A673 (cell line): ENCODE results near the gene SF3A1.

Experiments
- EZH2 ChIP-seq: fragments of 200-600 bp; sonication (generic); IDR thresholded peaks from 2 replicates; pipeline ENCODE4 v1.6.1; 2017; ENCODE audit warnings: borderline replicate concordance, low read depth, mild to moderate bottlenecking, mixed read lengths, antibody characterized with exemption, low read length; ENCODE audit not compliant: poor library complexity, severe bottlenecking
- TF ChIP-seq, protein P1 (sequence below): fragments of 300-800, 200-600 bp; sonication (generic); conservative IDR thresholded peaks from 2 replicates; pipeline ENCODE4 v1.5.1; 2017; ENCODE audit warnings: low read depth, mild to moderate bottlenecking, antibody characterized with exemption, low read length, moderate library complexity, mixed read lengths

DNA sequence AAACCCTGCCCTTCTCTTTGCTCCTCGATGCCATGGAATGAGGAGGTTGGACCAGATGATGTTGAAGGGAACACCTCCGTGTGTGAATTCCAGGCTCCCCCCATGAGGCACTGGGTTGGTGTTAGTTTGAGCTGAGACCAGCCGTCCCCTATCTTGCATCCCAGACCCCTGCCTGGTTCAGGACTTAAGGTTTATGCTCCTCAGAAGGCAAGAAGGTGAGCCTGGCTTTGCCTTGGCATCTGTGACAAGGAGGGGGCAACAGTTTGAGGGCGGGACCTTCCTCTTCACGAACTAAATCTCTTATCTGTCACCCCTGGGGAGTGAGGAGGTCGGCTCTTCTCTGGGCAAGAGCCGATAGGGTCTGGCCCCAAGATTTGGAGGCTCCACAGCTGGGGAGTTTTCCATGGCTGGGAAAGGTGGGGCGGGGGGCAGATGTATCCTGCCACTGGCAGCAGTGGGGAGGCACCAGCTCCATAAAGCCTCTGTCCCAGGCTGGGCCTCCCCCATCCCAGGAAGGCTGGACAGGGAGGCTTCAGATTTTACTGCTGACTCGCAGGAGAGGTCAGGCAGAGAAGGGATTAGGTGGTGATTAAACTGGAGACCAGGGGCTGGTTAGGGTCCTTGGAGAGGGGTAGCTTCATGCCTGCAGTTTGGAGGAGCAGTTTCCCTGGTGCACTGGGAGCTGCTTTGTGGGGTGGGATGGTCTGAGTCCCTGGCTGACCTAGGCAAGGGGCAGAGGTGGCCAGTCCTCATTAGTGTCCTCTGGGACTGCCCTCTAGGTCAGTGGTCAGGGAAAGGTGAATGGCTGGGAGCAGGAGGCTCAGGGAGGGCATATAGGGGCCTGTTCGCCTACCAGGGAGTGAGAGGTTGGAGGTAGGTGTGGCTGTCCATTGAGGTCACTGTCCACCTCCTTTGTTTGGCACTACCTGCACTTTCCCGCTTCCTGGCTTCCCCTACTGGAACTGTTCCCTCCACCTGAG is 41.3 kb upstream of the SF3A1 start:
- TF ChIP-seq, protein P1, sequence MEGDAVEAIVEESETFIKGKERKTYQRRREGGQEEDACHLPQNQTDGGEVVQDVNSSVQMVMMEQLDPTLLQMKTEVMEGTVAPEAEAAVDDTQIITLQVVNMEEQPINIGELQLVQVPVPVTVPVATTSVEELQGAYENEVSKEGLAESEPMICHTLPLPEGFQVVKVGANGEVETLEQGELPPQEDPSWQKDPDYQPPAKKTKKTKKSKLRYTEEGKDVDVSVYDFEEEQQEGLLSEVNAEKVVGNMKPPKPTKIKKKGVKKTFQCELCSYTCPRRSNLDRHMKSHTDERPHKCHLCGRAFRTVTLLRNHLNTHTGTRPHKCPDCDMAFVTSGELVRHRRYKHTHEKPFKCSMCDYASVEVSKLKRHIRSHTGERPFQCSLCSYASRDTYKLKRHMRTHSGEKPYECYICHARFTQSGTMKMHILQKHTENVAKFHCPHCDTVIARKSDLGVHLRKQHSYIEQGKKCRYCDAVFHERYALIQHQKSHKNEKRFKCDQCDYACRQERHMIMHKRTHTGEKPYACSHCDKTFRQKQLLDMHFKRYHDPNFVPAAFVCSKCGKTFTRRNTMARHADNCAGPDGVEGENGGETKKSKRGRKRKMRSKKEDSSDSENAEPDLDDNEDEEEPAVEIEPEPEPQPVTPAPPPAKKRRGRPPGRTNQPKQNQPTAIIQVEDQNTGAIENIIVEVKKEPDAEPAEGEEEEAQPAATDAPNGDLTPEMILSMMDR: no peak
- no peak for TF ChIP-seq EZH2
